Stimulated activated CD4-positive, alpha-beta T cell treated with anti-CD3 and anti-CD28 coated beads, TNF-alpha, amount 100 ng/mL, for 1 hour (primary cell): ENCODE results near the gene MZB1.

Source experiments
- DNase-seq, 3 donors: peaks; one replicate each; pipeline ENCODE4 v3.0.0-alpha.2; 2020; ENCODE audit warnings: low read depth in 3 of 3, low spot score in 1 of 3

The MZB1 gene

DNA sequence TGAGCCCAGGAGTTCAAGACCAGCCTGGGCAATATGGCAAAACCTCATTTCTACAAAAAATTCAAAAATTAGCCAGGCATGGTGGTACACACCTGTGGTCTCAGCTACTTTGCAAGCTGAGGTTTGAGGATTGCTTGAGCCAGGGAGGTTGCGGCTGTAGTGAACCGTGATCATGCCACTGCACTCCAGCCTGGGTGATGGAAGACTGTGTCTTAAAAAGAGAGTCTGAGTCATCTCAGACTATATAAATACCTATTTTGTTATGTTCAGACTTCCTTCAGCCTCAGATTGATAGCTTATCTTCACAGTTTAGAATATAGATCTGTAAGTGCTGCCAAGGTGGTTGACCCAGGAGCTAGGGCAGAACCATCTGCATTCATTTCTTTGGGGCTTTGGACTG, 49.7 kb downstream of the MZB1 start:
- DNase-seq, result no peak
